GM12875 (cell line): Measurements from ENCODE around the gene MEGF11.

Experiments used
- H3K4me3 ChIP-seq: one replicate; pipeline ENCODE4 v1.5.1; 2011; ENCODE audit warnings: low read depth, low read length, control low read depth
- CTCF ChIP-seq: IDR thresholded peaks from 2 replicates; pipeline ENCODE4 v1.5.1; 2011; ENCODE audit warnings: low read depth, mild to moderate bottlenecking, control low read depth, inconsistent platforms, low read length, moderate library complexity, borderline replicate concordance; ENCODE audit not compliant: insufficient read depth

Gene MEGF11

GRCh38 chr15:66129586-66129985 lies 124.0 kb downstream of the MEGF11 start:
- TF ChIP-seq CTCF = no peak
- no peak overlapping the region for H3K4me3 ChIP-seq

- H3K4me3 ChIP-seq = no peak overlapping the region
- TF ChIP-seq CTCF = no peak
These were observed 125.4 kb downstream of the MEGF11 start for GRCh38 chr15:66128116-66128680.

- no peak overlapping the region for H3K4me3 ChIP-seq
- TF ChIP-seq CTCF = no peak
These were observed 127.1 kb downstream of the MEGF11 start for GRCh38 chr15:66126456-66126855.

- H3K4me3 ChIP-seq = no peak overlapping the region
These were observed 127.5 kb downstream of the MEGF11 start for GRCh38 chr15:66126031-66126441.

GRCh38 chr15:66124651-66125050 lies 128.9 kb downstream of the MEGF11 start:
- H3K4me3 ChIP-seq = no peak overlapping the region
- no peak for TF ChIP-seq CTCF

More at GRCh38 chr15:66126031-66126441, 127.5 kb downstream of the MEGF11 start:
- TF ChIP-seq CTCF = no peak

- TF ChIP-seq CTCF = no peak
- no peak overlapping the region for H3K4me3 ChIP-seq
These were observed 129.8 kb downstream of the MEGF11 start for GRCh38 chr15:66123799-66124198.

- TF ChIP-seq CTCF = no peak
- no peak overlapping the region for H3K4me3 ChIP-seq
These were observed 133.1 kb downstream of the MEGF11 start for GRCh38 chr15:66120422-66120821.
